Stimulated activated CD8-positive, alpha-beta memory T cell treated with anti-CD3 and anti-CD28 coated beads, Interleukin-2, amount 100 ng/mL, for 1 hour (primary cell): ENCODE results near the gene ITPR3.

Experiments
- DNase-seq, 2 donors: peaks; one replicate each; pipeline ENCODE4 v3.0.0-alpha.2; 2020; ENCODE audit warnings: low read depth in 2 of 2

Gene ITPR3

GRCh38 chr6:33719326-33719987 lies 98.3 kb downstream of the ITPR3 start:
- DNase-seq: no peak

GRCh38 chr6:33720998-33721397 lies 99.9 kb downstream of the ITPR3 start:
- no peak for DNase-seq

- no peak for DNase-seq
Observed at GRCh38 chr6:33721508-33721907, 100.4 kb downstream of the ITPR3 start.

GRCh38 chr6:33722103-33722623 lies 101.0 kb downstream of the ITPR3 start:
- no peak for DNase-seq

GRCh38 chr6:33723371-33724085 lies 102.4 kb downstream of the ITPR3 start:
- no peak for DNase-seq

- DNase-seq: no peak
Observed at GRCh38 chr6:33724102-33725023, 103.2 kb downstream of the ITPR3 start.

- DNase-seq: no peak
Observed at GRCh38 chr6:33725222-33725621, 104.1 kb downstream of the ITPR3 start.

- no peak for DNase-seq
Observed at GRCh38 chr6:33725891-33726673, 105.0 kb downstream of the ITPR3 start.

- DNase-seq: no peak
Observed at GRCh38 chr6:33726696-33727095, 105.6 kb downstream of the ITPR3 start.

GRCh38 chr6:33727126-33727525 lies 106.0 kb downstream of the ITPR3 start:
- DNase-seq: no peak

- no peak for DNase-seq
Observed at GRCh38 chr6:33727932-33728331, 106.8 kb downstream of the ITPR3 start.

GRCh38 chr6:33728438-33728837 lies 107.3 kb downstream of the ITPR3 start:
- DNase-seq: no peak

GRCh38 chr6:33729059-33729458 lies 107.9 kb downstream of the ITPR3 start:
- DNase-seq: no peak

GRCh38 chr6:33730611-33731010 lies 109.5 kb downstream of the ITPR3 start:
- DNase-seq: no peak

- DNase-seq: no peak
Observed at GRCh38 chr6:33731035-33731434, 109.9 kb downstream of the ITPR3 start.

- DNase-seq: no peak
Observed at GRCh38 chr6:33731751-33732282, 110.7 kb downstream of the ITPR3 start.

- no peak for DNase-seq
Observed at GRCh38 chr6:33732385-33732784, 111.3 kb downstream of the ITPR3 start.

- DNase-seq: no peak
Observed at GRCh38 chr6:33732817-33733708, 111.9 kb downstream of the ITPR3 start.

GRCh38 chr6:33733709-33734007 lies 112.5 kb downstream of the ITPR3 start:
- no peak for DNase-seq

- no peak for DNase-seq
Observed at GRCh38 chr6:33735216-33735615, 114.1 kb downstream of the ITPR3 start.
